Neutrophil (primary cell): ENCODE results near the gene FRYL.

Source experiments
- H3K27ac ChIP-seq: fragments of 200-600 bp; sonication (generic); 2 replicates; pipeline ENCODE4 v1.5.1; 2016; ENCODE audit warnings: mild to moderate bottlenecking, moderate library complexity
- H3K27me3 ChIP-seq: fragments of 200-600 bp; sonication (generic); 2 replicates; pipeline ENCODE4 v1.6.0; 2016; ENCODE audit warnings: mild to moderate bottlenecking
- H3K36me3 ChIP-seq: fragments of 200-600 bp; sonication (generic); 2 replicates; pipeline ENCODE4 v1.5.1; 2017
- H3K4me1 ChIP-seq, 2 experiments: fragments of 200-600 bp in 1 of 2; sonication (generic) in 1 of 2; 1 replicate in 1 of 2; 2 replicates in 1 of 2; pipeline versions ENCODE4 v1.5.1 to v1.6.1; 2013 to 2016; ENCODE audit warnings: low read depth in 1 of 2, low read length in 1 of 2, mild to moderate bottlenecking in 1 of 2, moderate library complexity in 1 of 2; ENCODE audit not compliant: control insufficient read depth in 1 of 2, insufficient read depth in 1 of 2
- H3K4me3 ChIP-seq, 2 experiments: fragments of 200-600 bp in 1 of 2; sonication (generic) in 1 of 2; 1 replicate in 1 of 2; 2 replicates in 1 of 2; pipeline ENCODE4 v1.5.1; 2013 to 2016; ENCODE audit warnings: low read depth in 1 of 2, low read length in 1 of 2, mild to moderate bottlenecking in 1 of 2, moderate library complexity in 1 of 2
- H3K9me3 ChIP-seq: fragments of 200-600 bp; sonication (generic); 2 replicates; pipeline ENCODE4 v1.5.1; 2016
- TF ChIP-seq, protein P1 (sequence below): fragments of 200-600 bp; sonication (generic); IDR thresholded peaks from 2 replicates; pipeline ENCODE4 v1.5.1; 2016; ENCODE audit warnings: antibody characterized with exemption

Gene FRYL

DNA sequence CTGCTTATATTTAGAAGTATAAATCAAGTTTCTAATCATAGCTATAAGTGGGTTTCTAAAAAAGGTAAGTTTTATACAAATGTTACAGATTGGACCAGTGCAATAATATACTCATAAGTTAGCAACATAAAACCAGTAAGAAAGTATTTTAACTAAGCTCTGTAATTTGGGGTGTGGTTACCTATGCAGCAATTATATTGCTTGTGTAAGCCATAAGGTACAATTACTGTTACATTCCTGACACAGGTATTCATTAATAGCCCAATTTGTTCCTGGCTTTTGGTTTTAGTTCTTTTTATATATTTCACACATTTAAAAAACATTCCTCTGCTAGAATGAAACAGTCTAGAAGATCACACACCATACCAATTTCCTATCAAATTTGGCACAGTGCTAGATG lies 115.1 kb downstream of the FRYL start:
- Histone ChIP-seq H3K27ac (no peak overlapping the region), H3K4me3 (no peak overlapping the region), H3K27me3 (no peaks in the 10 kb centered on the region), H3K4me1 (peaks cover 0 to 9% of the 10 kb centered on the region in 2 experiments), H3K36me3 (no peaks in the 10 kb centered on the region), H3K9me3 (no peaks in the 10 kb centered on the region)
- TF ChIP-seq, protein P1, sequence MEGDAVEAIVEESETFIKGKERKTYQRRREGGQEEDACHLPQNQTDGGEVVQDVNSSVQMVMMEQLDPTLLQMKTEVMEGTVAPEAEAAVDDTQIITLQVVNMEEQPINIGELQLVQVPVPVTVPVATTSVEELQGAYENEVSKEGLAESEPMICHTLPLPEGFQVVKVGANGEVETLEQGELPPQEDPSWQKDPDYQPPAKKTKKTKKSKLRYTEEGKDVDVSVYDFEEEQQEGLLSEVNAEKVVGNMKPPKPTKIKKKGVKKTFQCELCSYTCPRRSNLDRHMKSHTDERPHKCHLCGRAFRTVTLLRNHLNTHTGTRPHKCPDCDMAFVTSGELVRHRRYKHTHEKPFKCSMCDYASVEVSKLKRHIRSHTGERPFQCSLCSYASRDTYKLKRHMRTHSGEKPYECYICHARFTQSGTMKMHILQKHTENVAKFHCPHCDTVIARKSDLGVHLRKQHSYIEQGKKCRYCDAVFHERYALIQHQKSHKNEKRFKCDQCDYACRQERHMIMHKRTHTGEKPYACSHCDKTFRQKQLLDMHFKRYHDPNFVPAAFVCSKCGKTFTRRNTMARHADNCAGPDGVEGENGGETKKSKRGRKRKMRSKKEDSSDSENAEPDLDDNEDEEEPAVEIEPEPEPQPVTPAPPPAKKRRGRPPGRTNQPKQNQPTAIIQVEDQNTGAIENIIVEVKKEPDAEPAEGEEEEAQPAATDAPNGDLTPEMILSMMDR = no peak

DNA sequence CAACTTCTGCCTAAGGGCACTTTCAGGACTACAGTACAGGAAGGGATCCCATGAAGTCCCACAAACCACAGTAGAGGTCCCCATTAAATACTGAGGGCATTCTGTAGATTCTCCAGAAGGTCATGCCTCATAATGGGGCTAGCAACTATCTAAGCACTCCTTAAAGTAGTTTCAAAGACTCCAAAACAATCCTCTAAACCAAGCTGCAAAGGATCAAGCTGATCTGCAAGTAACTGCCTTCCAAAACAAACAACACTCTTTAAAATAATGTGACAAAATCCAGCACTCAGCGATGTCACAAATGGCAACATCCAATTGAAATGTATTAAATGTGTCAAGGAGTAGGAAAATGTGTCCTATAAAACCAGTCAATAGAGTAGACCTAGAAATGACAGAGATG lies 118.7 kb downstream of the FRYL start:
- H3K4me3 ChIP-seq = no peak overlapping the region
- no peaks in the 10 kb centered on the region for H3K36me3 ChIP-seq
- peaks cover 0 to 5% of the 10 kb centered on the region in 2 experiments for H3K4me1 ChIP-seq
- no peak overlapping the region for H3K27ac ChIP-seq
- no peaks in the 10 kb centered on the region for H3K9me3 ChIP-seq
- H3K27me3 ChIP-seq = no peaks in the 10 kb centered on the region
- TF ChIP-seq, protein P1 = no peak

DNA sequence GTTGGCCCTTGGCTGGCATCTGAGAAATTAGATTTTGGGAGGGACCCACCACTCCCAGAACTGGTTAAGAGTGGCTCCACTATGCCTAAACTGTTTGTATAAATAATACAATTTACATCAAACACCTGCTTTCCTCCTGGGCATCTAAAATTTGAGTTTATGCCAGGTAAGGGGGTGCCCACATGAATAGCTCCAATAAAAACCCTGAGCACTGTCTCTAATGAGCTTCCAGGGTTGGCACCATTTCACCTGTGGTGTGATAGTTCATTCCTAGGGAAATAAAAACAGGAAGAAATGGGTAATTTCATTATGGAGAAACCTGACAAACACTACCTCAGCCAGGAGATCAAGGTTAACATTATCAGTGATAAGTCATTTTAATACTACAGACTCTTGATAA lies 119.7 kb downstream of the FRYL start:
- Histone ChIP-seq H3K4me3 (no peak overlapping the region), H3K4me1 (peaks cover 0 to 5% of the 10 kb centered on the region in 2 experiments)
- TF ChIP-seq, protein P1 = no peak

DNA sequence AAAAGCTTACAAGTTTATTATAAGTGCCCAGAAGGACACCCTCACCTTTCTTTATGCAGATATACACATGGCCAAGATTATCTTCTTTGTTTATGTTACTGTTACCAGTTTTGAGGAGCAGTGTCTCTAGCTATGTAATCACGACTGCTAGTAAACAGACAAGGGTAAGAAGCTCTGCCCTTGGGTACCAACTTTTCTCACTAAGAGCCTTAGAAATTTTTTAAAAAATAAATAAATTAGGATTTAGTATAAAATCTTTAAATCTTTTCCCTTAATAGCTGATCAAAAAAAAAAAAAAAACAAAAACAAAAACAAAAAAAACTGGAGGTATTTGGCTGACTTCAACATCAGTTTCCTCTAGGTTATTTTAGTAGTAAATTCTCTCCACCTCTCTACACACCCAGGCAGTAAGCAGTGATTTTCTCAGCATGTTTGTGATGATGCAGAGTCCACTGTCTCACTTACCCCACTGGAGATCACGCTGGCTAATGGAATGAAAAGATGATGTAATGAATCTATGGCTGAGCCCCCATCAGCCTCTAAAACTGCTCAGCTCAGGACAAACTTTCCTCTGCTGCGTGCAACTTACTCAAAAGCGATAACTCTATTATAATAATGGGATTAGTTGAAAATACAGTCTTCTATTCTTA lies 125.9 kb downstream of the FRYL start:
- TF ChIP-seq, protein P1 = no peak
- no peaks in the 10 kb centered on the region for H3K4me1 ChIP-seq
- no peaks in the 10 kb centered on the region for H3K9me3 ChIP-seq
- H3K36me3 ChIP-seq = no peaks in the 10 kb centered on the region
- no peak overlapping the region for H3K27ac ChIP-seq
- no peaks in the 10 kb centered on the region for H3K27me3 ChIP-seq
- no peak overlapping the region for H3K4me3 ChIP-seq

More for the DNA sequence above, 119.7 kb downstream of the FRYL start:
- no peaks in the 10 kb centered on the region for H3K36me3 ChIP-seq
- no peak overlapping the region for H3K27ac ChIP-seq
- no peaks in the 10 kb centered on the region for H3K9me3 ChIP-seq
- no peaks in the 10 kb centered on the region for H3K27me3 ChIP-seq

DNA sequence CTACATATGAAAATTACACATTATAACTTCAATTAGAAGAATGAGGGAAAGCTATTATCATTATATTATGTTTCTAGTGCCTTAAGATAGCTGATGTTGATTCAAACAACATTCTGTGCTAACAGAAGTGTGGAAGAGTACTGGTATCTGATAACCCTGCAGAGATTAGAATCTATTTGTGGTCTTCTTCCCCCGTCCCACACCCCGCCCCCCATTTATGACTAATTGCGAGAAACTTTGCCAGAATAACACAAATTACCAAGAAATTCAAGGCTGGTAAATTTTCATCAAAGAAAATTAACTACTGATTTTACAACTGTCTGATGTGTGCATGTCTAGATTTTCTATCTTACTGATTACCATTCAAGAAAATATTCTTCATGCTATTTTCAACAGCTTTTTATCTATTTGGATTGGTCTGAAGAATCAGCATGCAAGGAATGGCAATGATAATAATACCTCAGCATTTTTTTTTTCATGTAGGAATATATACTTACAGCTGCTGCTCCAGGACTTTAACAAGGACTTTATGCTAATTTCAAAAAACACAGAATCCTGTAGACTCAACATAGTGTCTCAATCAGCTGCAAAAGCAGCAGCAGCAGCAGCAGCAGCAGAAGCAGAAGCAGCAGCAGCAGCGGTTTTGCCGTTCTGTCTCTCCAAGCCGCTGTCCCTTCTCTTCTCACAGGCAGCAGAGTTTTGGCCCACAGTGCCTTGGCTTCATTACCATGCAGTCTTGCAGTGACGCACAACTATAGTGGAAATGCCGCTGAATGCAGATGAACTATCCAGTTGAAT lies 126.7 kb downstream of the FRYL start:
- TF ChIP-seq, protein P1 = no peak
- H3K27me3 ChIP-seq = no peaks in the 10 kb centered on the region
- H3K4me1 ChIP-seq = no peaks in the 10 kb centered on the region
- H3K27ac ChIP-seq = no peak overlapping the region
- no peaks in the 10 kb centered on the region for H3K9me3 ChIP-seq
- H3K36me3 ChIP-seq = no peaks in the 10 kb centered on the region
- H3K4me3 ChIP-seq = no peak overlapping the region
